ENCODE results near the gene FAM111B.

FAM111B gene

DNA sequence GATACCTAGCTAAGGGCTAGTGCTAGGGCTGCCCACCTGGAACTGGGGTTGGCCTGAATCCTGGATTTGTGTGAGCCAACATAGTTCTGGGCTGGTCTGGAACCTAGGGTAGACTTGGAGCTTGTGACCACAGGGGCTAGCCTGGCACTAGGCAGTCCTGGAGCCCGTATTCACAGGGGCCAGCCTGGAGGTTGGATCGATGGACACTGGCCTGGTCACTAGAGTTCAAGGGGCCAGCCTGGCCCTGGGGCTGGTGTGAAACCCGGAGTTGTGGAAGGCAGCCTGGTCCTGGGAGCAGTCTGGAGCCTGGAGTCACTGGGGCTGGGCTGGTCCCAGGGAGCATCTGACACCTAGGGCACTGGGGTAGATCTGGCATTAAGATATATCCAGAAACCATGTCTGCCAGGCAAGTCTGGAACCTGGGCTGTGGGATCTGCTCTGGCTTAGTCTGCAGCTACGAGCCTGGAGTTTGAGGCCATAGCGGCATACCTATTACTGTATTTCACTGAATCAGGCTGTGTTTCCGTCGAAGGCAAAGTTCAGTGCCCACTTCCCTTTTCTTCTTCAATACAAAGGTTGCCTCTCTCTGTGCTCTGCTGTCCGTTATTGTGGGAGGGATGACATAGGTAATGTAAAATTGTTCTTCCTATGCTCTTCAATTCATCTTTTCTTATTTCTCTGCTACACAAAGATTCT, 30.0 kb upstream of the FAM111B start:
- POLR2A ChIA-PET = no interaction called here
- Histone ChIP-seq H3K4me3 (ENCODE audit: low read depth, low read length) (no peak overlapping the region), H3K27ac (ENCODE audit: extremely low read depth, low read depth, low read length) (no peak overlapping the region), H3K4me1 (ENCODE audit: control insufficient read depth, insufficient read depth, low read length) (no peaks in the 10 kb centered on the region), H3K36me3 (ENCODE audit: control insufficient read depth in 2 of 2, insufficient read depth in 1 of 2, low read length in 2 of 2) (no peaks in the 10 kb centered on the region), H3K9me3 (ENCODE audit: control insufficient read depth, insufficient read depth, low read depth, low read length) (no peaks in the 10 kb centered on the region)
- no peak for TF ChIP-seq RBAK (tag by site-specific recombination; IDR thresholded peaks at IDR 0.05)
- TF ChIP-seq ZNF518A (tag by site-specific recombination; conservative IDR thresholded peaks at IDR 0.05; ENCODE audit: low read depth) = no peak
- no peak for TF ChIP-seq ZNF140 (tag by site-specific recombination; IDR thresholded peaks at IDR 0.05)
- no peak for TF ChIP-seq ZNF621 (tag by site-specific recombination; IDR thresholded peaks at IDR 0.05)
- TF ChIP-seq ZSCAN23 (tag by site-specific recombination; IDR thresholded peaks at IDR 0.05) = no peak
- TF ChIP-seq ZNF747 (tag by site-specific recombination; IDR thresholded peaks at IDR 0.05) = no peak
- TF ChIP-seq EGR2 (tag by site-specific recombination; IDR thresholded peaks at IDR 0.05; ENCODE audit: low read depth) = no peak
- TF ChIP-seq ZNF785 (tag by site-specific recombination; IDR thresholded peaks at IDR 0.05) = no peak
- no peak for TF ChIP-seq ZNF561 (tag by site-specific recombination; IDR thresholded peaks at IDR 0.05; ENCODE audit: borderline replicate concordance)
- TF ChIP-seq ZNF121 (tag by site-specific recombination; IDR thresholded peaks at IDR 0.05) = no peak
- no peak for TF ChIP-seq ZNF560 (tag by site-specific recombination; IDR thresholded peaks at IDR 0.05; ENCODE audit: borderline replicate concordance)
- TF ChIP-seq, protein P1, sequence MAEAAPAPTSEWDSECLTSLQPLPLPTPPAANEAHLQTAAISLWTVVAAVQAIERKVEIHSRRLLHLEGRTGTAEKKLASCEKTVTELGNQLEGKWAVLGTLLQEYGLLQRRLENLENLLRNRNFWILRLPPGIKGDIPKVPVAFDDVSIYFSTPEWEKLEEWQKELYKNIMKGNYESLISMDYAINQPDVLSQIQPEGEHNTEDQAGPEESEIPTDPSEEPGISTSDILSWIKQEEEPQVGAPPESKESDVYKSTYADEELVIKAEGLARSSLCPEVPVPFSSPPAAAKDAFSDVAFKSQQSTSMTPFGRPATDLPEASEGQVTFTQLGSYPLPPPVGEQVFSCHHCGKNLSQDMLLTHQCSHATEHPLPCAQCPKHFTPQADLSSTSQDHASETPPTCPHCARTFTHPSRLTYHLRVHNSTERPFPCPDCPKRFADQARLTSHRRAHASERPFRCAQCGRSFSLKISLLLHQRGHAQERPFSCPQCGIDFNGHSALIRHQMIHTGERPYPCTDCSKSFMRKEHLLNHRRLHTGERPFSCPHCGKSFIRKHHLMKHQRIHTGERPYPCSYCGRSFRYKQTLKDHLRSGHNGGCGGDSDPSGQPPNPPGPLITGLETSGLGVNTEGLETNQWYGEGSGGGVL (tag by site-specific recombination; IDR thresholded peaks at IDR 0.05) = no peak
- TF ChIP-seq, protein P2, sequence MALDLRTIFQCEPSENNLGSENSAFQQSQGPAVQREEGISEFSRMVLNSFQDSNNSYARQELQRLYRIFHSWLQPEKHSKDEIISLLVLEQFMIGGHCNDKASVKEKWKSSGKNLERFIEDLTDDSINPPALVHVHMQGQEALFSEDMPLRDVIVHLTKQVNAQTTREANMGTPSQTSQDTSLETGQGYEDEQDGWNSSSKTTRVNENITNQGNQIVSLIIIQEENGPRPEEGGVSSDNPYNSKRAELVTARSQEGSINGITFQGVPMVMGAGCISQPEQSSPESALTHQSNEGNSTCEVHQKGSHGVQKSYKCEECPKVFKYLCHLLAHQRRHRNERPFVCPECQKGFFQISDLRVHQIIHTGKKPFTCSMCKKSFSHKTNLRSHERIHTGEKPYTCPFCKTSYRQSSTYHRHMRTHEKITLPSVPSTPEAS (tag by site-specific recombination; IDR thresholded peaks at IDR 0.05) = no peak
- no peak for TF ChIP-seq ZNF704 (tag by site-specific recombination; IDR thresholded peaks at IDR 0.05)
- CTCF ChIA-PET = interaction anchor here (0.5 to 1.2 kb wide), 4 partner anchors 12 to 33 kb away, joined by 3 to 4 read pairs (median 4); no protein-coding TSS in a partner anchor

- POLR2A ChIA-PET = interaction anchor here (1.1 kb wide), 1 partner anchor 93 kb away, joined by 3 read pairs; no protein-coding TSS in a partner anchor
- no peaks in the 10 kb centered on the region for H3K9me3 ChIP-seq (ENCODE audit: control insufficient read depth, insufficient read depth, low read depth, low read length)
- no peak overlapping the region for H3K4me3 ChIP-seq (ENCODE audit: low read depth, low read length)
- no peak for TF ChIP-seq ZNF677 (tag by site-specific recombination; IDR thresholded peaks at IDR 0.05)
- no peak for TF ChIP-seq MEIS1 (CRISPR knock-in tag; IDR thresholded peaks at IDR 0.05; ENCODE audit: borderline replicate concordance)
- no peak for TF ChIP-seq ZNF175 (tag by site-specific recombination; IDR thresholded peaks at IDR 0.05)
- CTCF ChIA-PET = interaction anchor here (0.7 to 1.2 kb wide), 2 partner anchors 64 to 306 kb away, joined by 3 read pairs; no protein-coding TSS in a partner anchor
- H3K4me1 ChIP-seq (ENCODE audit: control insufficient read depth, insufficient read depth, low read length) = no peaks in the 10 kb centered on the region
- no peaks in the 10 kb centered on the region for H3K36me3 ChIP-seq (ENCODE audit: control insufficient read depth in 2 of 2, insufficient read depth in 1 of 2, low read length in 2 of 2)
- H3K27ac ChIP-seq (ENCODE audit: extremely low read depth, low read depth, low read length) = no peak overlapping the region
Observed at GRCh38 chr11:59078435-59078834, 28.6 kb upstream of the FAM111B start.

All from HEK293 (cell line).